ENCODE measurements around the gene NAALADL2.

GRCh38 chr3:175818811-175819464 lies 959.8 kb downstream of the NAALADL2 start:
- TF ChIP-seq CTCF (conservative IDR thresholded peaks at IDR 0.05) (no peak), ZFX (IDR thresholded peaks at IDR 0.05) (no peak)
